ENCODE measurements around the gene CDC14B.

CDC14B gene

DNA sequence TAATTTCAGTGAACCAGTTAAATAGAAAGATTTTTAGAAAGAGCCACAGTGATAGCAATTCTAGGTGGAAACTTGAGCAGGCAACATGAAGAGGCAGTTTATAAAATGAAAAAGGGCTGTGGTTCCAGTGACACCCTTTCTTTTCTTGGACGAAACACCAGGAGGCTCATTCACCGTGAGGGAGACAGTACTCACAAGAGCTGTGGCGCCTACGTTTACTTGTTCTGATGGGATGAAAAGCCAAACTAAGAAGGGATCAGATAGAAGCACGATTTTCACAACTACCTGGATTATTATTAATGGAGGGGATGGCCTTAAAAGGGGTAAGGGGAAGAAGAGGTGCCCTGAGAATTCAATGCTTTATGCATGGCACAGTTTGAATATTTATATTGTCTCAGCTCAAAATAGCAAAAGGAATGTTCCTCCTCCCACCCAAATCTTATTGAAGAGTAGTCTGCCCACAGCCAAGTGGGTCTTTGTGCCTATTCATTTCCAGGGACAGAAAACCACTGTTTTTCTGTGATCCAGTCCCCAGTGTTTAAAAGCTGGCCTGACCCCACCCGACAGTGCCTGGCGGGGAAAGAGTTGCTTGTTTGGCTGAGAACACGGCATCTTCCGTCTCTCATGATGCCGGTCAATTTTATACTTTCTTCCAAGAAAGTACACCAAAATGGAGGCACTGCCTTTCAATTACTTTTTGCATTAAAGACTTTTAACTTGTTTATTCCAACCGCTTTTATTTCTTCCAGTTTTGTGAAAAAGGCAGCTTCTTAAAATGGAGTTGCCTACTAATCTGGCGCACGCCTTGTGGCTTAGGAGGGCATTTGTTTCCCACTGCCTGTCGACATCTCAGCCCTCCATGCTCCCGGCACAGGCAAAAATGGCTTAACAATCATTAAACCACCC is 117.8 kb downstream of the CDC14B start:
- DNase-seq (ENCODE audit: low spot score) = no peak

DNA sequence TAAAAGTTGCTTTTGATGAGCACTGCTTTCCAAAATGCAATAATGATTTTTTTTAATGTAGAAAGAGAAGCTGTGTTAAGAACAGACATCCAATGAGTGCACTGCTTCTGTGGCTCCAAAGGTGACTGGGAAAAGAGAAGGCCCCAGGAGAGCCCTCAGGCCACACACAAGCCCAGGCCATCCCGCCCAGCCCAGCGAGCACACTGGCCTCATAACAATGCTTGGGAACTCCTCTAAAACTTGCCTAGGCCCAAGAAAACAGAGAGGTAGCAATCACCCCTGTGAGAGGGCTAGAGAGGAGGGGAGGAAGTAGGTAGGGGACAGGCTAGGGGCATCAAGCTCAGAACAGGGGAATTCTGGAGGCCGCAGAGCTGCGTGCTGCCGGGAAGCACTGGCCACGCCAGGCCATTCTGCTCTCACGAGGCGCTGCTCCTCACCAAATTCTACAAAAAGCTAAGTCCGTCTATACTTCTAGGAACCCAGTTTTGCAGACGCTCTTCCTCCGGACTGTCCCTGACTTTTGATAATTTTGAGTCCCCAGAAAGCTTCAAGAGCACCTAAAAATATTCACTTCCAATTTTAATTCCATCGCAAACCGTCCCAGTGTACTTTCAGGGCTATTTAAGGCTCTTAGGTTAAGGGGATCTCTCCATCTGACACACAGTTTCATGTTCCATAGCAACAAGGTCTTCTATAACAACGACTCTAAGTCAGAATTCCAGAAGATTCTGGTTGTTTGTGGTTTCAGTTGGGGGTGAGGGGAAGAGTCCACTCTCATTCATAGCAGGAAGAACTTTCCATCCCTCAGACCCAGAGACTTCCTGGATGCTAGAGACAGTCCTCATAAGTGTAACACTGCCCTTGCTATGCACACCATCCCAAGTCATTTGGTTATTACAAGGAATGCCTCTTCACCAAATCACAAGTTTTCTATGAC is 118.7 kb downstream of the CDC14B start:
- DNase-seq (ENCODE audit: low spot score) = no peak

DNA sequence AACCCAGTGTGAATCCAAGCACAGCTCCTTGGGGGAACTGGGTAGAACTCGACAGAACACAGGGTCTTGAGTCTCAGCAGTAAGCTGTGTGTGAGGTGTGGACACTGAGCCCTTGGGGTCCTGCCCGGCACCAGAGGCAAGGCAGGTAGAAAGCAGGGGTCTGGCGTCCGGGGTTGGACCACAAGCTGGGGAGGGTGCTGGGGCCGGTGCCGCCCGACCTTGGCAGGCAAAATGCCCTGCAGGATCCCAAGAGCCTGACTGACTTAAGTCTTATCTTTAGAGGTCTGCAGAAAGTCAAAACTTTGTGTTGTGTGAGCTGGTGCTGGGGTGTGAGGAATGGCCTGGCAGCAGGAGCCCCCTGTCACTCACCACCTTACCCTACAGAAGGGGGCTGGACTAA is 120.4 kb downstream of the CDC14B start:
- DNase-seq (ENCODE audit: low spot score) = no peak

DNA sequence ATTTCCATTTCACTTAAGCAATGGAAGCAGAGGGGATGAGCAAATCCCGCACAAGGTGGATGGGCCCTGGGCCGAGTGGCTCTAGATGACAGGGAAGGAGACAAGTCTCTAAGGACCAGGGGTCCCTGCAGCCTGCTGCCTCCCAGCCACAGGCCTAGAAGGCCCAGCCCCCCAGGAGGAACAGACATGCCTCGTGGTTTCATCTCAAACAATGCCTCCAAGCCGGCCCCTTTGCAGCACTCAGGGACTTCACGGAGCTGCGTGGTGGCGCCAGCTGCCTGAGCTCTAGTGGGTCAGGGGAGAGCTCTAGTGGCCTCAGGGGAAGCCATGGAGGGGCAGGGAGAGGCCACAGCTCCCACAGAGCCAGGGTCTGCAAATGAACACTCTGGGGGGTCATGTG is 120.8 kb downstream of the CDC14B start:
- DNase-seq (ENCODE audit: low spot score) = no peak

DNA sequence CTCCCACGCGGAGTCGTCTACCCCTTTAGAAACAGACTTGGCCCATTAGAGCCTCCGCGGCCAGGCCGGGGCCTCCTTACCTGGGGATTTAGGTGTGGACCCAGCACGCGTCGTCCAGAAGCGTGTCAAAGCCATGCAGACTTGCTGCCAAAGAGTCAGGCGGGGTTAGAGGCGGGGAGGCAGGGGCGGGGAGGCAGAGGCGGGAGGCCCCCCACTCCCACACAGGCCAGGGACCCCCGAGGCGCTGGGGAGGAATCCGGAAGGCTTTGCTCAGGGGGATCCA is 122.6 kb downstream of the CDC14B start:
- no peak for DNase-seq (ENCODE audit: low spot score)

DNA sequence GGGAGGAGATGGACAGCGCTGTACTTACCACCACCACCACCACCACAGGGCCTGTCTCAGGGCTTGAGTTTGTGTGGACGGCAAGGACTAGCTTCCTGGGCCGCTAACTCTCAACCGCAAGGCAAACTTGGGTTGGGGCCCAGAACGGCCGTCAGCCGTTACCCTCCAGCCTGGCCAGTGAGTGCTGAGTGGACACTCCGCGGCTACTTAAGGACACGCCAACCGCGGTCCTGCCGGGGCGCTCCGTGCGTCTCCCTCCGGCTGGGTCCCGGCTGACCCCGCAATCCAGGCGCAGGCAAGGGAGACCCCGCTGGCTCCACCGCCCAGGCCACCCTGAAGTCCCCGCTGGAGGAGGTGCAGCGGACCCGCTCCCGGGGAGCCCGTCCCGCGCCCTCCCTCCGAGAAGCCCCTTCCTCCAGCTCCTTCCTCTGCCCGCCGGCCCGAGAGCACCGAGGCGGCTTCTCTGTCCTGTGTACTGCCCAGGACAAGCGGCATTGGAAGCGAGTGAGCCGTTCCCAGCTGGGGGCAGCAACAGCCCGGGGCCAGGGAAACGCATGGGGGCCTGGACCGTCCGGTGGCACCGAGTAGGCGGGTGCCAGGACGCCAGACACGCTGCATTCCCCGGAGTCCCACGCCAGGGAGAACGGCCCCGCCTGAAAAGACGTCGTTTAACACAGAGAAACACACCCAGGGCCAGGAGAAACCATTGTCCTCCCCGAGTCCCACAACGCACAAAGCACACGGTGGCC is 123.1 kb downstream of the CDC14B start:
- DNase-seq (ENCODE audit: low spot score) = no peak

DNA sequence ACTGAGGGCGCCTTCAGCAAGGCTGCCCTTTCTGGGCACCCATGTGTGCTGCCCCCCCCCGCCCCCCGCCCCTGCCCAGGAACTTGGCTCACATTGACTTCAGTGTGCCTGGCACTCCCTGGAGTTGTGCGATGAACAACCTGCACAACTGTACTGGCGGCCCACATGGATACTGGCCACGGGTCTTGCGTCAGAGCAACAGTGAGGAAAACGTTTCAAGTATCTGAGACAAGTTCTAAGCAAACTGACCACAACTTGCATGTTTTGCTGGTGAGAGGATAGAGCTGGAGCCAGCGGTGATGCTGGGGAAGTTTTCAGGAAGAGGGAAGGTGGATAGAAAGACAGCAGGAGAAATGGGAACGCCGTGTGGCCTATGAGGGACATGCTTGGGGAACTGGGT is 124.3 kb downstream of the CDC14B start:
- no peak for DNase-seq (ENCODE audit: low spot score)

DNA sequence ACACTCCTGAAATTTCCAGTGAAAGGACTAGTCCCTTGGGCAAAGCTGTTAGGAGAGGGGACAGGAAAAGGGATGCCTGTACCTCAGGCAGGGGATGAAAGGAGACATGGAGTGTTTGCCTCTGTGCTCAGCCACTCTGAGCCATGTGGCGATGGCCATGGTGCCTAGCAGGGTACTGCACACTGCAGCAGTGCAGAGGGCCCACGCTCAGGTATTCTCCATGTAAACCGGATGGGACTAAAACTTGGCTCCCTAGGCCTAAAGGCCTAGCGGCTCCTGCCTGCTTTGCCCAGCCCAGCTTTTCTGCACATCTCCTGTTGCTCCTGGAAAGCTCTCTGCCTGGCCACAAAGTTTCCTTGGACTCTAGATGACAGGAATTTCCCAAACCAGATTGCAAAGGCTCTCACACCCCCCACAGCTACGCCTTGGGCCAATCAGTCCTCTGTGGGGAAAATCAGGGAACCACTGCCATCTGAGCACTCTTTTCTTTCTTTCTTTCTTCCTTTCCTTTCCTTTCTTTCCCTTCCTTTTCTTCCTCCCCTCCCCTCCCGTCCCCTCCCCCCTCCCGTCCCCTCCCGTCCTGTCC is 125.3 kb downstream of the CDC14B start:
- DNase-seq (ENCODE audit: low spot score) = no peak

DNA sequence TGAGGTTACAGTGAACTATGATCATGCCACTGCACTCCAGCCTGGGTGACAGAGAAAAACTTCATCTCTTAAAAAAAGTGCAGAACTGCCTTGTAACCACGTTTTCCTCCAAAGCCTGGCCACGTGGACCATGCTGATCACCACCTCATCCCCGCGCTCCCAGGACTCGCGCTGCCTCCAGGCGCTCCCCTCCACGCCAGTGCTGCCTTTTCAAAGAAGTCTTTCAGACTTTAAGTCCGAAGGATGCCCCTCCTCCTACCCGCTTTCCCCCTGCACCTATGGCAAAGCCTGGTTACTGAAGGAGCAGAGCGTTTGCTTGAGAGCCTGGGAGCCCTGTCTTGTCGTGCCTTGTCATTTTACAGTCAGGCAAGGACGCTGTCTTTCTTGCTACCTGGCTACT is 125.9 kb downstream of the CDC14B start:
- DNase-seq (ENCODE audit: low spot score) = no peak

DNA sequence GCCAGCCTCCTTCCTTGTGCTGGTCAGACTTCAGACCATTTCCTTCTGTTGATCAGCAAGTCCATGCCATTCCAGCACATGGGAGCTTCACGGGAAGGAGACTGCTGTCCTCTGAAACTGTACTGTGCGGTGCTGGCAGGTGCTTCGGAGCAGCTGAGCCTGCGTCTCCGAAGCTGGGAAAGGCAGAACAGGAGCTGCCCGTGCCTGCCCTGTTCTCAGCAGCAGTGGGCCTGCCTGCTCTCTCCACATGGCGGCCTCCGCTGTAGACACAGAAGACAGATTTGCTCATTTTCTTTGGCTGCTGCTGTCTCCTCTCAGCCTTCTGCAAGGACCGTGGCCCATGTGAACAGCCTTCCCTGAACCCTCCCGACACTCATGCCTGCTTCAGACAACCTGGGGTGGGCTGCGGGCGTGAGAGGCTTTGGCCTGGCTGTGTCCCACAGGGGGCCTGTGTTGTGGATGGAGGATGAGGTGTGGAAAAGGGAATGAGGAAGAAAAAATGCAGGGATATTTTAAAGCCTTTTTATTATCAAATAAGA is 126.6 kb downstream of the CDC14B start:
- DNase-seq (ENCODE audit: low spot score) = no peak

DNA sequence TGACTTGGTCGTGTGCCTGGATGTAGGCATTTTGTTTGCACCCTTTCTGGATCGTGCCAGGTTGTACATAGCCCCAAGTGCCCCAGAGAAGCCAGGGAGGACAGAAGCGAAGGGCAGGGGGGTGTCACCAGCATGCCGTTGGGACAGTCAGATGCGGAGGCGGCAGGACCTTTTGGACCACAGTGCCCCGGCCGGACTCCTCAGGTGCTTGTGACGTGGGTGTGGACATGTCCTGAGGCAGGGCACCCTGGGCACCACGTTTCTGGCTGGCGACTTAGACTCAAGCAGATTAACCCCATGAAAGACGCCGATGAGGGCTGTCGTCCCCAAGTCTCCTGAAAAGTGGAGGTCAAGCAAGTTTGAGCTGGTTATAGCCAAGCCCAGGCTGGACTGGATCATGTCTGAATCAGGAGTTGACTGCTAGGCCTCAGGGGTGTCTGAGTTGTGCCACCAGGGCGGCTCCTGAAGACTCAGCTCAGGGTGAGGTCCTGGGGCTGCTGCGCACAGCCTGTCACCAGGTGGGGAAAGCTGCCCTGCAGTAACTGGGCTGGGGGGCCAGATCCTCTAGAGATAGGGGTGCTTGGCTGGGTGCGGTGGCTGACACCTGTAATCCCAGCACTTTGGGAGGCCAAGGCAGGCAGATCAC is 127.6 kb downstream of the CDC14B start:
- DNase-seq (ENCODE audit: low spot score) = no peak

DNA sequence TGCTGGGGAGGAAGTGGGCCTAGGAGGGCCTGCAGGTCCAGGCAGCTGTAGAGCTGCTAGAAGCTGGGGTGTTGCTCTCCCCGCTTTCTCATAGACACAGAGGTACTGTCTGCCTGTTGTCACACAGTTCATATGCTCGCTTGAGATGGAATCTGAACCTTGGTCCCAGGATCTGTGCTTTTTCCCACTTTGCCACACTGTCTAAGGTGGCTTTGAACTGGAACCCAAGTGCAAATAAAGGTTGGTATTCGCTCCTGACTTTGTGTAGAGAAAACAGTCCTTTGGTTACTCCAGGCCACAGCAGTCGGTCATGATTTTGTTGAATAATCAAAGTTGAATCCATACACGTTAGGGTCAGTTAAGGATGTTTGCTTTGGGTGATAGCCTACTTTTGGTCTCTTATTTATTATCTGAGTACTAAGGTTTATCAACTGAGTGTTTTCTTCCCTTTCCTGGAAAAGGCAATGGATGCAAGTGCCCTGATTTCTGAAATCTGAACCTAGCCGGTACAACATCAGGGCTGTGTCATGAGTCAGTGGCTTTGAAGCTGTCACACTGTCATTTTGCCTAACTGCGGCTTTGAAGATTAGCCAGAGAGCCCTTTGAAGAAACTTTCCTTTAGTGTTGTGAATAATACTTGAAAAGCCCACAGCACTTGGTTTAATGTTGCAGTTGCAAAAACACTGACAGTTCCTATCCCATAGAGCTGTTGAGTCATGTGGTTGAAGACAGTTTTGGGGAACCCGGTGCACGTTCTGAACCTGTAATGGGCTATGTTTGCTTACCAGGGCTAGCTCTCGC is 128.4 kb downstream of the CDC14B start:
- DNase-seq (ENCODE audit: low spot score) = peak; percentile 92

DNA sequence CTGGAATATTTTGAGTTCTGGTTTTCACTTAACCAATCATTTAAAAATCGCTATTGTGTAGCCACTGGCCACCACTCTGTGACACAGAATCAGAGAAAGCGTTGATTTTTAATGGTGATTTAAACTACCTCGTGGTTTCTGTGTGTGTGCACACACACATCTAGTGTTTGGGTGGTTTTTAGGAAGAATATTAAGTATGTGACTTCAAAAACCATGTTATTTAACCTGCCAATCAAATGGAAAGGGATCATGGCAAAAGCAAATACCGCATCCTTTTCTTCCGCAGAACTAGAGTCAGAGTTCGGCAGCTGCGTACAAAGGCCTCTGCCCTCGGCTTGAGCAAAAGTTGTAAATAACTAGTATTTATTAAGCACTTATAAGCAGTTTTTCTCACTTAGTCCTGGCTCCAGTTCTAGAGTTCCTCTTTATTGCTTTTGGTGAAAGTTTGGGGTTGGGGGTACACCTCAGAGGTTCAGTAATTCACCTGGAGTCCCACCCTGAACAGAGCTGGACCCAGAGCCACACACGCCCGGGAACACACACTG is 129.0 kb downstream of the CDC14B start:
- no peak for DNase-seq (ENCODE audit: low spot score)

DNA sequence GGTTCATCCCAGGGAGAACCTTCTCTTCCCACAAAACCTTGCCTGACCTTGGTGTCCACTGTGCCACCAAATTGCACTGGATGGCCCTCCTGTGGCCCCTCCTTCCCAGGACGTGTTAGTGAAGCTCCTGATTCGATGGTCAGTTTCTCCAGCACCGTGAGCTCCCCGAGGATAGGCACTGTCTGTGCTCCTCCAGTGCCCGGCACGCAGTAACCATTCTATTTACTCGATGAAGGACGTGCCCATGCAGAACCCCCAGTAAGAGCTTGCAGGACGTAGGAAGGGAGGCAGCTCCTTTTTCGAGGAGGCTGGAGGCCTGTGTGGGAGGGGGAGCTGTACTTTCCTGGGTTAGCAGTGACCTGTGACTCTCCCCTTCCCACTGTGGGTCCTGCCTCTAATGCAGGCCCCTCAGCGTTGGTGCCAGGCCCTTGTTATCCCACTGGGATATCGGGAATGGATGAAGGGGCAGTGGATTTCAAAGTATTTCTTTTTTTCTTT is 130.1 kb downstream of the CDC14B start:
- no peak for DNase-seq (ENCODE audit: low spot score)

DNA sequence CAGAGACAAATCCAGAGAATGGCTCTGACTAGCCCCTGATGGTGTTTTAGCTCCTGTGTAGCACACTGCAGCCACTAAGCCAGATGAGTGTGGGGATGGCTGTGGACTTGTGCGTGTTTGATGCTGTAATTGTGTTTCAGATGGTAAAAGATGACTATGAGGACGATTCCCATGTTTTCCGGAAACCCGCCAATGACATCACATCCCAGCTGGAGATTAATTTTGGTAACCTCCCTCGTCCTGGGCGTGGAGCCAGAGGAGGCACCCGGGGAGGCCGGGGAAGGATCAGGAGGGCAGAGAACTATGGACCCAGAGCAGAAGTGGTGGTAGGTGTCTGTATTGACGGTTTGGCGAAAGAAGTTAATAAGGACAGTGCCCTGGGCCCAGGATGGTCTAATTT is 131.7 kb downstream of the CDC14B start:
- no peak for DNase-seq (ENCODE audit: low spot score)

DNA sequence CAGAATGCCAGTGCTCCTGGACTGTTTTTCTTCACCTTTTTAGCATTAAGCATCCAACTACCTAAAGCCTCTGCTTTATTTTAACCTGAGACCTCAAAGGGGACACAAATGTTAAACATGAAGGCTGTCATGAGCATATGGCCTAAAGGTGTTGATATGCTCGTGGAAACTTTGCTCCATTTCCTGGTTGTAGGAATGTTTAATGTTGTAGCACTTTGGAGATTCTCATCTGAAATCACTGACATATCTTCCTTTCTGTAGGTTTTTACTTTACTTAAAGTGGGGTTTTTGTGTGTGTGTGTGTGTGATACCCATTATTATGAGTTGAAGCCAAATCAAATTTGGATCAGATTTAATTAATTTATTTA is 132.6 kb downstream of the CDC14B start:
- no peak for DNase-seq (ENCODE audit: low spot score)

DNA sequence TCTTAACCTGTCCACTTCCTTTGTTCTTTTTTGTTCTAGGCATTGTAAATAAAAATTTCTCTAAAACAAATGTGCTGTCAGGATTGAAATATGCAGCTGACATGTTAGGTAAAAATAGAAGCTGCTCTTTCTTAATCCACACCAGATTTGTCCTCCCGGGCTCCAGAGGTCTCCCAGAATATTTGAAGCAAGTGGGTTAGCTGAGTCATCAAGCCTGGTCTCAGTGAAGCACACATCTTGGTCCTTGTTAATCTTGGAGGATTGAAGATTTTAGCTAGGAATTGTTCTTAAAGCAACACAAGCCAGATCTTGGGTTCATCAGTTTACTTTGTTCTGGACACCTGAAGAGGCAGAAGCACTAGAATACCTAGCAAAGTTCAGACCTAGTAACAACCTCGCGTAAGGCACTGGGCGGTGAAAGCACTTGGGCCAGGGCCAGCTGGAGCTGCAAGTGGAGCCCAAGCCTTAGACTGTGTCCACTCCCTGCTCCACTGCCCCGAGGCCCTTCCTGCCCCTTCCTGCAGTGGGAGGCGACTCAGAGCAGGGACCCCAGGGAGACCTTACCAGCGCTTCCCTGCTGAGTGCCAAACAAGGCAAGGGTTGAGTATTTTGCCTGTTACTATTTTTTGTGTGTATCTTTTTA is 133.1 kb downstream of the CDC14B start:
- DNase-seq (ENCODE audit: low spot score) = no peak

DNA sequence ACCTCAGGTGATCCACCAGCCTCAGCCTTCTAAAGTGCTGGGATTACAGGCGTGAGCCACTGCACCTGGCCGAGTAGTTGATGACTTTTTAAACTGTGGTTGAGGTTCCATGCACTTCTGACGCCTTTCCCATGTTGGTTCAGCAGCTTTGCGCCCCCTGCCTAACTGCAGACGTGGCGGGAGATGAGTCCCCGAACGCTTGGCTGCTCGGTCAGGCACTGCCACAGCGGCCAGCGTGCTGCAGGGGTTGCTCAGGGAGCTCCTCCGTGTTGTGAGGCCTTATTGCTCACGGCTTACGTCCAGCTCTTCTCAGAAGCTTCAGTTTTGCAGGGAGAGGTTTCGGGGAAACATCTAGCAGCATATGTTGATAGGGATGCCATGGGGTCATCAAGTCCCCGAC is 134.4 kb downstream of the CDC14B start:
- no peak for DNase-seq (ENCODE audit: low spot score)

DNA sequence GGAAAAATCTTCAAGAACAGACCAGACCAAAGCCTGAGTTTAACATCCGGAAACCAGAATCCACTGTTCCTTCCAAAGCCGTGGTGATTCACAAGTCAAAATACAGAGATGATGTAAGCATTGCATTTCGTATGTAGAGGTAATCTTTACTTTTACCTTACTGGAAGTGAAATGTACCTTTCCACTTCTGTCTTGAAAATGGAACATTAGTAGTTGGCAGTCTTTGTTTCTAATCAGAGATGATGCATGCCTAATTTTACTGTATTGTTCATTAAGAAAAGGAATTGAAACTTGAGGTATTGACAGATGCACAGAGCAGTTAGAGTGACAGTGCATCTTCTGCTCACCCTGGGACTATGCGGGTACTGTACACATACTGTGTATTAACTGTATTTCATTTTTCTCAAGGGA is 135.1 kb downstream of the CDC14B start:
- DNase-seq (ENCODE audit: low spot score) = no peak
